ENCODE measurements around the gene CORO7.

The CORO7 gene

GRCh38 chr16:4426722-4427372, 10.5 kb upstream of the CORO7 start:
- no peak for DNase-seq (ENCODE audit: extremely low read depth in 1 of 2, low read depth in 1 of 2)

- peak in 1 of 2 donors; percentile 17 for DNase-seq (ENCODE audit: extremely low read depth in 1 of 2, low read depth in 1 of 2)
Measured at GRCh38 chr16:4426021-4426684, 9.8 kb upstream of the CORO7 start.

- DNase-seq (ENCODE audit: extremely low read depth in 1 of 2, low read depth in 1 of 2) = peak; percentile 71 to 93
Measured at GRCh38 chr16:4425378-4426020, 9.1 kb upstream of the CORO7 start, which contains the start of gene DNAJA3. TSS of gene DNAJA3 (plus strand) at chr16:4425868. CDS start at chr16:4425882, 14 bp downstream.

DNA sequence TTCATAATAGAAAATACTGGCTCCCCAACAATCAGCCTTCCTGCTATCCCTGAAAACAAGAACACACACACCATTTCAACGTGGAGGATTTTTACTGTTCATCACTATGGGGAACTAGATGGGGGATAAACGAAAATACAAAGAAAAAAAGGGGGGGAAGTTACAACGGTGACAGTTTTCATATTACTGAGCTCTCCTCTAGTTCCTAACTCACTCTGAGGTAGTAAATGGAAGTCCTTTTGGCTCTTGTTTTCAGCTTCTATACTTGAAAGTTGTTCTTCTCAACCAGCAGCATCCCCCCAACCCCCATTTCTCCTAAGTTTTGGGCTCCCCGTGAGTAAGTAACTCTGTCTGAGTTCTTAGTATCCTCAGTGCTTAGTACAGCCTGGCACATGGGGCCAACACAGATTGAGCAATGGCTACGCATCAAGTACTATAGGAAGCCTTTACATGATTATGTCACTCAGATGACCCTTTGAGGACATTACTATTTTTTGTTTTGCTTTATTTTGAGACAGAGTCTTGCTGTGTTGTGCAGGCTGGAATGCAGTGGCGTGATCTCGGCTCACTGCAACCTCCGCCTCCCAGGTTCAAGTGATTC, 4.2 kb upstream of the CORO7 start:
- no peak for DNase-seq (ENCODE audit: extremely low read depth in 1 of 2, low read depth in 1 of 2)

DNA sequence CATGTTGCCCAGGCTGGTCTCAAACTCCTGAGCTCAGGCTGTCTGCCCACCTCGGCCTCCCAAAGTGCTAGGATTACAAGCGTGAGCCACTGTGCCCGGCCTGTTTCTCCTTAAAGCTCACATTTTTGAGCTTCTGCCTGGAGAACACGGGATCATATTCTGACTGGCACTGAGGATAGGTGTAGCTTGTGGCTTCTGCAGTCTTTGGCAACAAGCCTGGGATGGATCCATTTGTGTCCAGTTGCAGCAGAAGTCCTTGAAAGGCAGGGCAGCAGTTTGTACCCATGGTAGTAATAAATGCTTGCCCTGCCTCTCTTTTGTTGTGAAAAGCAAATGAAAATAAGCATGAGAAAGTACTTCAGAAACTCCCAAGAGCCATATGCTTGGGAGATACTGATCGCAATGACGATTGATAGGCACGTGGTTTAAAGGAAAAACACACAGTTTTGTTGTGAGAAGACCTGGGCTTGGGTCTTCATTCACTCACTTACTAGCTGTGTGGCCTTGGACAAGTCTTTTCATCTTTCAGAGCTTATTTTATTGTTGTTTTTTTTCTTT, 3.1 kb upstream of the CORO7 start:
- DNase-seq (ENCODE audit: extremely low read depth in 1 of 2, low read depth in 1 of 2) = no peak

DNA sequence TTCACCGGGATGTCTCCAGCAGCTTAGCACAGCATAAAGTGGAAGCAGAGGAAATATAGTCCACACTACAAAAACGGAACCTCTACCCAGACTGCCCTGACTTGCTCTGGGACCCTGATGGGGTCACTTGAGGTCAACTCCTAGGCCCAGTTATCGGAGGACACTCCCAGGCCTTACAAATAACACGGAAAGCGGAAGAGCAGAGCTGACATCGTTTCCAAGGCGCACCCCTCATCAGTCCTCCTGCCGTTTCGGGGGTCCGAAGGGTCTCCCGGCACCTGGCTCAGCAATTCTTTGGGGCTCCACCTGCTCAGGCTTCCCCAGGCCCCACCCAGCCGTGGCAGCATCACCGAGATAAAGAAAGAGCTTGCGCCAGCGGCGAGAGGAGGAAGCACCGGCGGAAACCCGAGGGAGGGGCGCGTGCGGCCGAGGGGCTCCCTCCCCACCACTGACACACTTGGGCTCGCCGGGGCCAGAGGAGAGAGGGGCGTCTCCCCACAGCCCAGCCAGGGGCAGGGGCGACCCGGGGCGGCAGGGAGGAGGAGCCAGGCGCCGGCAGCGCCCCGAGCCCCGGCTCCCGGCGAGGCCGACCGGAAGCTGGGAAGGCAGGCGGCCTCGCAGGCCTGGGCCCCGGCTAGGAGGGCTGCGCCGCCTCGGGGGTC, 727 bp downstream of the CORO7 start:
- peak in 1 of 2 donors; percentile 45 for DNase-seq (ENCODE audit: extremely low read depth in 1 of 2, low read depth in 1 of 2)

DNA sequence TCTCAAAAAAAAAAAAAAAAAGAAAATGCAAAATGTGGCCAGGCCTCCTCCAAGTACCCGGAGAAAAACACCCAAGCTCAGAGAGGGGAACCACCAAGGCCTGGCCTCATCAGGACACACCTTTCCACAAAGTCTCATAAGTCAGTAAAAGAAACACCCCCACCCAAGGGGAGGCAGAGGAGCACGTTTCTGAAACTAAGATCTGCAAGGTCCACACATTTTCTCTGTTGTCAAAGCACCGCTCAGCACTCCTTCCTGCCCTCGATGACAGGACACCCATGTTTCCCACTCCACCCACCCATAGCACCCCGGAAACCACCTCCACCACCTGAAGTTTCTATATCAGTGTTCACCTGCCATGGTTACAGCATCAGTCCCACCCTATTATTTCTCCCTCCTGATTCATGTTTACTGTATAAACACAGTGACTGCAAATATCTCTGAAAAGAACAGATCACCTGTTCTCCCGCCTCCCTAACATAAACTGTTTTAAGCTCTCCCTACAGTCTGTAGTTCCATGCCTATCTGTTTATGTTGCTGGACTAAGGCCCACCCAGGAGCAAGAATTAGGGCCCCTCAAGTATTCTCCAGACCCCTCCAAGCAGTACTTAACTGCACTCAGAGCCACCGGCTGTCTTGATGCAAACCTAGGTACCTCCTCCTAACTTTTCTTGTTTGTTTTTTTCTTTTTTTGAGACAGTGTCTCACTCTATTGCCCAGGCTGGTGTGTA, 2.0 kb downstream of the CORO7 start:
- DNase-seq (ENCODE audit: extremely low read depth in 1 of 2, low read depth in 1 of 2) = peak; percentile 46 to 54

GRCh38 chr16:4412854-4413253, 3.5 kb downstream of the CORO7 start:
- DNase-seq (ENCODE audit: extremely low read depth in 1 of 2, low read depth in 1 of 2) = no peak

DNA sequence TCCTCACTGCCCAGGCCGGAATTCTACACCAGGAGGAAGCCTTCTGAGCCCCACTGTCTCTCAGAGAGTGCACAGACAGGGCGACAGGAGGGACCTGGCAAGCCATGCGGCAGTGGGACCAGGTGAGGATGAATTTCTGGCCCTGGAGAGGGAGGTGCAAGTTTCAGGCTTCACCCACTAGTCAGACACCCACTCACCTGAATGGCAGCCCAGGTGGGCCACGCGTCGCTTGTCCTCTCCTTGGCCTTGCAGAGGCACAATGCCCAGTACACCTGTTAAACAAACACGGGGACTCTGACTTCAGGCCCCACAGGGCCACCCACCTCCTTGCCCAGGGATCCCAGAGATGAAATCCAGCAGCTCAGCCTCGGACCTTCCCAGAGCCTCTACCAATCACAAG, 4.2 kb downstream of the CORO7 start:
- no peak for DNase-seq (ENCODE audit: extremely low read depth in 1 of 2, low read depth in 1 of 2)

- DNase-seq (ENCODE audit: extremely low read depth in 1 of 2, low read depth in 1 of 2) = no peak
Measured at GRCh38 chr16:4411684-4412083, 4.7 kb downstream of the CORO7 start.

DNA sequence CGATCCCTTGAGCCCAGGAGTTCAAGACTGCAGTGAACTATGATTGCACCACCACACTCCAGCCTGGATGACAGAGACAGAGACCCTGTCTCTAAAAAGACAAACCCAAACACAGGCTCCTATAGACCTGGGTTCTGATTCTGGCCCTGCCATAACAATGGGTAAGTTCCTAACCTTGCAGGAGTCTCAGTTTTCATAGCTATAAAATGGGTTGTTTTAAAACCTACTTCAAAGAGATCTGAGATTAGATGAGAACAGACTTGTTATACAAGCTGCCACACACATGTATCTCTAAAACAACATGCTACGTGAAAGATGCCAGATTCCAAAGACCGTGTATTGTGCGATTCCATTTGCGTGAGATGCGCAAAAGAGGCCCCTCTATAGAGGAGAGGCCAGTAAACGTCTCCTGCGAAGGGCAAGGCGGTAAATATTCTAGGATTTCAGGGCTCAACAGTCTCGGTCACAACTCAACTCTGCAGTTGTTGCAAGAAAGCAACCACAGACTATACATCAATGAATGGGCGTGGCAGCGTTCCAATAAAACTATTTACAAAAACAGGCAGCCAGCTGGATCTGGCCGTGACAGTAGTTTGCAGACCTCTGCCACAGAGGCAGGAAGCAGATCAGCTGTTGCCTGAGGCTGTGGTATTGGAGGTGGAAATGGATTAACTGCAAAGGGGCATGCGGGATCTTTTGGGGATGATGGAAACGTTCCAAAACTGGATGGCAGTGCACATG, 5.9 kb downstream of the CORO7 start:
- no peak for DNase-seq (ENCODE audit: extremely low read depth in 1 of 2, low read depth in 1 of 2)

- no peak for DNase-seq (ENCODE audit: extremely low read depth in 1 of 2, low read depth in 1 of 2)
Measured at GRCh38 chr16:4409081-4409932, 7.1 kb downstream of the CORO7 start.

GRCh38 chr16:4408323-4408690, 8.1 kb downstream of the CORO7 start:
- no peak for DNase-seq (ENCODE audit: extremely low read depth in 1 of 2, low read depth in 1 of 2)

DNA sequence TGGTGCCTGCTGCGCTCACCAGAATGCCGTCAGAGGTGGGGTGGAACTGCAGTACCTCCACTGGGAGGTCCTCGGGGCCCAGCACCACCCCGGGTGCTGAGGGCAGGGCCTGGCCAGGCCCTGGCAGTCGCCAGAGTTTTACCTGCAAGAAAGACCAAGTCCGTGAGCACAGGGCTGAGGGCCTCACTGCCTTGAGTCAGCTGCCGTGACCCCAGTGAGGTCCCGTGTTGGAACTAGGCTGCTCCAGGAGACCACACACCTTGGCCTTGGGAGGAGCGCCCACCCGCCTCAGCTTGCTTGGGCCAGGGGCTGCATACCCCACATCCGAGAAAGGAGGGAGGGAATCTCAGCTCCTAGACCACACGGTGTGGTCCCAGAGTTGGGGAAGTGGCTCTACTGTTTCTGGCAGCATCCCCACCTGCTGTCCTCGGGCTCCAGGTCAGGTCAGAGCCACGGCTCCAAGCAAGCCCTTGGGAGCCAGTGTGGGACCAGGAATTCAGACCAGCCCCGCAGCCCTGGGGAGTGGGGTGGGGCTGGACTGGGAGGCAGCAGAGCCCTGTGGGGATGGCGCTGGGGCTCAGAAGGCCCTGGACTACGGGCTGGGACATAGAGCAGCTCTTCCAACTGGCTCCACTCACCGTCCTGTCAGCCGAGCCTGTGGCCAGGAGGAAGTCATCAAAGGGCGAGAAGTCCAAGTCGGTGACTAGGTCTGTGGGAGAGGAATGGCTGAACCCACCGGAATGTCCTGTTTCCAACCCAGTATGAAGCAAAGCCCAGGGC, 8.7 kb downstream of the CORO7 start:
- no peak for DNase-seq (ENCODE audit: extremely low read depth in 1 of 2, low read depth in 1 of 2)

GRCh38 chr16:4404967-4405696, 11.3 kb downstream of the CORO7 start:
- DNase-seq (ENCODE audit: extremely low read depth in 1 of 2, low read depth in 1 of 2) = no peak

DNA sequence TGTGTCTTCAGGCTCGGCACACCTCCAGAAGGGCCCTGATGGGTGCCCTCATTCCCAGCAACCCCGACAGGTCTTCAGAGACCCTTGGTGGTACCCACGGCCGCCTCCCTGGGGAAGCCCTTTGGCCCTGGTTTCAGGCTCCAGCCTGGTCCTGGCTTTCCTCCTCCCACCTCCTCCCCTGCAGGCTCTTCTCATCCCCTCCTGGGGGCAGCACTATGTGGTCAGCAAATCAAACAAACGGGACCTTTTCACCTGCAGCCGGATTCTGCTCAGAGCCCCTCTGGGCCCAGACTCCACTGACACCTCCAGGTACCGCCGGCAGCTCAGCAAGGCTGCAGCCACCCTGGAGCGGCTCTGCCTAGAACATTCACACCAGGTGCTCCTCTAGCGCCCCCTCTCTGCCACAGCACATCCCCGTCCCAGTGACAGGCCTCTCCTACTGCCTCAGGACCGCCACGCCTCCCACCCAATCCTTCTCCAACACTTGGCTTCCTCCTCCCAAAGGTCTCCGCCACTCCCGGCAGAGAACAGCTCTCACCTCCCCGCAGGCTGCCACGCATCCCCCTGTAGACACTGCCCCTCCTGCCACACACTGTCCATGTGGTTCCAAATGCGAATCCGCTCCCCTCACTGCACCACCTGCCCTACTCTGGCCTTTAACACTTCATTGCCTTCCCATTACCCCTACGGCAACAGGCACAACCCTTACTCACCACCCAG, 12.0 kb downstream of the CORO7 start:
- no peak for DNase-seq (ENCODE audit: extremely low read depth in 1 of 2, low read depth in 1 of 2)
